ENCODE measurements around the gene PLTP.

PLTP gene

GRCh38 chr20:45892049-45892825 lies 19.7 kb downstream of the PLTP start:
- 94% methylated on average over 9 of the region's 9 CpGs for WGBS
- H3K27ac ChIP-seq (ENCODE audit: low read depth, low read length): no peak overlapping the region
- H3K9me3 ChIP-seq (ENCODE audit: insufficient read depth, low read depth, low read length): no peaks in the 10 kb centered on the region

GRCh38 chr20:45890985-45891983 lies 20.7 kb downstream of the PLTP start, which contains the start of the genes CTSA and NEURL2:
Gene CTSA, plus strand, starts transcription at chr20:45891335. Its CDS starts 234 bp downstream, at chr20:45891569.
Gene NEURL2, minus strand, starts transcription at chr20:45891208. Its CDS starts 217 bp downstream, at chr20:45890991.
- Histone ChIP-seq H3K9me3 (ENCODE audit: insufficient read depth, low read depth, low read length) (no peaks in the 10 kb centered on the region), H3K27ac (ENCODE audit: low read depth, low read length) (peak within 1 kb of the TSS; percentile 68), H3K36me3 (ENCODE audit: insufficient read depth, low read length) (peaks cover 37% of the 10 kb centered on the region), H3K9ac (ENCODE audit: low read depth, low read length) (peak within 1 kb of the TSS; percentile 68), H3K27me3 (ENCODE audit: insufficient read depth, low read length) (no peaks in the 10 kb centered on the region; the same call in 1 of the 2 replicates), H3K4me3 (ENCODE audit: low read length) (peak within 1 kb of the TSS; percentile 94), H3K4me1 (ENCODE audit: insufficient read depth, low read length) (no peaks in the 10 kb centered on the region)
- WGBS: 3% methylated on average over 78 of the region's 78 CpGs

More at GRCh38 chr20:45892049-45892825, 19.7 kb downstream of the PLTP start:
- 0 out of 2 replicates have a peak overlapping the region, but pooled peaks have one; percentile 68 for H3K9ac ChIP-seq (ENCODE audit: low read depth, low read length)
- no peaks in the 10 kb centered on the region; the same call in 1 of the 2 replicates for H3K27me3 ChIP-seq (ENCODE audit: insufficient read depth, low read length)
- no peaks in the 10 kb centered on the region for H3K4me1 ChIP-seq (ENCODE audit: insufficient read depth, low read length)
- peak overlapping the region; percentile 94 for H3K4me3 ChIP-seq (ENCODE audit: low read length)
- H3K36me3 ChIP-seq (ENCODE audit: insufficient read depth, low read length): peaks cover 40% of the 10 kb centered on the region

- Histone ChIP-seq H3K4me3 (ENCODE audit: low read length) (peak overlapping the region; percentile 94), H3K36me3 (ENCODE audit: insufficient read depth, low read length) (peaks cover 33% of the 10 kb centered on the region), H3K27ac (ENCODE audit: low read depth, low read length) (peak overlapping the region; percentile 68; the same call in 1 of the 2 replicates), H3K27me3 (ENCODE audit: insufficient read depth, low read length) (no peaks in the 10 kb centered on the region; the same call in 1 of the 2 replicates), H3K9ac (ENCODE audit: low read depth, low read length) (peak overlapping the region; percentile 68), H3K4me1 (ENCODE audit: insufficient read depth, low read length) (no peaks in the 10 kb centered on the region), H3K9me3 (ENCODE audit: insufficient read depth, low read depth, low read length) (no peaks in the 10 kb centered on the region)
- WGBS: 2% methylated on average over 79 of the region's 79 CpGs
Observed at GRCh38 chr20:45890077-45890984, 21.6 kb downstream of the PLTP start.

DNA sequence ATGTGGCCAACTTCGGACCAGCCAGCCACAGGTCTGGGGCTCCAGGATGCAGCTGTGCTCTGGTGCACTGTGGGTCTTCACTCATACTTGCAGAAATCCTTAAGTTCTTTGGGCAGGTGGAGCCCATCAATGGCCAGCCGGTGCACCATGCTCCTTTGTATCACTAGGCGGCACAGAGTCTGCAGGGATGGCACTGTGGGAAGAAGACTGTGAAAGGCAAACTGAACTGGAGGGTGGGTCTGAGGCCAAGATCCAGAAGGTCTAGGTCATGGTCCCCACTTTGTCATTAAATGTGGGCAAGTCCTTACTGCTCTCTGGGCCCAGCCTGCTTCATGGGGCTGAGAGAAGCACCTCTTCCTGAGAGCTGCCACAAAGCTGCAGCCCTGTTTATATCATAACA lies 23.3 kb downstream of the PLTP start:
- H3K27ac ChIP-seq (ENCODE audit: low read depth, low read length): no peak overlapping the region
- H3K27me3 ChIP-seq (ENCODE audit: insufficient read depth, low read length): no peaks in the 10 kb centered on the region; the same call in 1 of the 2 replicates
- no peaks in the 10 kb centered on the region for H3K4me1 ChIP-seq (ENCODE audit: insufficient read depth, low read length)
- WGBS: 97% methylated on average over 3 of the region's 3 CpGs
- peaks cover 25% of the 10 kb centered on the region for H3K36me3 ChIP-seq (ENCODE audit: insufficient read depth, low read length)
- H3K9ac ChIP-seq (ENCODE audit: low read depth, low read length): no peak overlapping the region
- no peaks in the 10 kb centered on the region for H3K9me3 ChIP-seq (ENCODE audit: insufficient read depth, low read depth, low read length)
- no peak overlapping the region for H3K4me3 ChIP-seq (ENCODE audit: low read length)

- Histone ChIP-seq H3K4me3 (ENCODE audit: low read length) (no peak within 1 kb of the TSS), H3K4me1 (ENCODE audit: insufficient read depth, low read length) (no peaks in the 10 kb centered on the region), H3K36me3 (ENCODE audit: insufficient read depth, low read length) (peaks cover 29% of the 10 kb centered on the region), H3K9ac (ENCODE audit: low read depth, low read length) (no peak within 1 kb of the TSS), H3K27ac (ENCODE audit: low read depth, low read length) (no peak within 1 kb of the TSS), H3K9me3 (ENCODE audit: insufficient read depth, low read depth, low read length) (no peaks in the 10 kb centered on the region), H3K27me3 (ENCODE audit: insufficient read depth, low read length) (no peaks in the 10 kb centered on the region; the same call in 1 of the 2 replicates)
- WGBS: 98% methylated on average over 8 of the region's 8 CpGs
Observed at GRCh38 chr20:45887346-45887715, 24.6 kb downstream of the PLTP start, which contains the start of gene SPATA25. Gene SPATA25, minus strand, starts transcription at chr20:45887622. Its CDS starts 32 bp downstream, at chr20:45887590.

- H3K27ac ChIP-seq (ENCODE audit: low read depth, low read length): no peak overlapping the region
- H3K4me3 ChIP-seq (ENCODE audit: low read length): no peak overlapping the region
- H3K27me3 ChIP-seq (ENCODE audit: insufficient read depth, low read length): no peaks in the 10 kb centered on the region; the same call in 1 of the 2 replicates
- no peaks in the 10 kb centered on the region for H3K9me3 ChIP-seq (ENCODE audit: insufficient read depth, low read depth, low read length)
- 94% methylated on average over 19 of the region's 19 CpGs for WGBS
- H3K4me1 ChIP-seq (ENCODE audit: insufficient read depth, low read length): no peaks in the 10 kb centered on the region
- H3K9ac ChIP-seq (ENCODE audit: low read depth, low read length): no peak overlapping the region
- H3K36me3 ChIP-seq (ENCODE audit: insufficient read depth, low read length): peaks cover 30% of the 10 kb centered on the region
Observed at GRCh38 chr20:45886590-45887345, 25.2 kb downstream of the PLTP start.

DNA sequence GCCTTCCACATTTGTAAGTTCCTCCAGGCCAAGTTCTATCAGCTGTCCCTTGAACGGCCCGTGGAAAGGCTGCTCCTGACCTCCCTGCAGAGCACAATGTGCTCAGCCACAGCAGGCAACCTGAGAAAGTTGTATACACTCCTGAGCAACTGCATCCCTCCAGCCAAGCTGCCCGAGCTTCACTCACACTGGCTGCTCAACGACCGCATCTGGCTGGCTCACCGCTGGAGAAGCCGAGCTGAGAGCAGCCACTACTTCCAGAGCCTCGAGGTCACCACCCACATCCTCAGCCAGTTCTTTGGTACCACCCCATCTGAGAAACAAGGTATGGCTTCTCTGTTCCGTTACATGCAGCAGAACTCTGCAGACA lies 28.9 kb downstream of the PLTP start:
- Histone ChIP-seq H3K9me3 (ENCODE audit: insufficient read depth, low read depth, low read length) (no peaks in the 10 kb centered on the region), H3K27me3 (ENCODE audit: insufficient read depth, low read length) (no peaks in the 10 kb centered on the region), H3K4me1 (ENCODE audit: insufficient read depth, low read length) (no peaks in the 10 kb centered on the region), H3K36me3 (ENCODE audit: insufficient read depth, low read length) (peaks cover 35% of the 10 kb centered on the region), H3K9ac (ENCODE audit: low read depth, low read length) (no peak overlapping the region), H3K4me3 (ENCODE audit: low read length) (no peak overlapping the region), H3K27ac (ENCODE audit: low read depth, low read length) (no peak overlapping the region)
- 95% methylated on average over 9 of the region's 9 CpGs for WGBS

DNA sequence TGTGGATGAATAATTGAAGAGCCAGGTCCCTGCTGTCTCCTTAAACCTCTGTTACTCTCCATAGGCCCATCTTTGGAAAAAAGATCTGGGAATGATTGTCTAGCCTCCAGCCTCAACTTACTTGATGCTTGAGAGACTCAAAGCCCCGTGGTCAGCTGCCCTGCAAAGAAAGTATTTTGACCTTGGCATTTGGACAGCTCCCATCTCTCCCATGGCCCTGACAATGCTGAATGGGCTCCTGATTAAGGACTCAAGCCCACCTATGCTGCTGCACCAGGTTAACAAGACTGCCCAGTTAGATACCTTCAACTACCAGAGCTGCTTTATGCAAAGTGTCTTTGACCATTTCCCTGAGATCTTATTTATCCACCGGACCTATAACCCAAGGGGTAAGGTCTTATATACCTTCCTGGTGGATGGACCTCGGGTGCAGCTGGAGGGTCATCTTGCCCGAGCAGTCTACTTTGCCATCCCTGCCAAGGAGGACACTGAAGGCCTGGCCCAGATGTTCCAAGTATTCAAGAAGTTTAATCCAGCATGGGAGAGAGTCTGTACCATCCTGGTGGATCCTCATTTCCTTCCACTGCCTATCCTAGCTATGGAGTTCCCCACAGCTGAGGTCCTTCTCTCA lies 29.4 kb downstream of the PLTP start:
- WGBS: 97% methylated on average over 4 of the region's 4 CpGs
- no peaks in the 10 kb centered on the region for H3K27me3 ChIP-seq (ENCODE audit: insufficient read depth, low read length)
- no peaks in the 10 kb centered on the region for H3K4me1 ChIP-seq (ENCODE audit: insufficient read depth, low read length)
- H3K9ac ChIP-seq (ENCODE audit: low read depth, low read length): no peak overlapping the region
- H3K4me3 ChIP-seq (ENCODE audit: low read length): no peak overlapping the region
- H3K9me3 ChIP-seq (ENCODE audit: insufficient read depth, low read depth, low read length): no peaks in the 10 kb centered on the region
- no peak overlapping the region for H3K27ac ChIP-seq (ENCODE audit: low read depth, low read length)
- peaks cover 38% of the 10 kb centered on the region for H3K36me3 ChIP-seq (ENCODE audit: insufficient read depth, low read length)

DNA sequence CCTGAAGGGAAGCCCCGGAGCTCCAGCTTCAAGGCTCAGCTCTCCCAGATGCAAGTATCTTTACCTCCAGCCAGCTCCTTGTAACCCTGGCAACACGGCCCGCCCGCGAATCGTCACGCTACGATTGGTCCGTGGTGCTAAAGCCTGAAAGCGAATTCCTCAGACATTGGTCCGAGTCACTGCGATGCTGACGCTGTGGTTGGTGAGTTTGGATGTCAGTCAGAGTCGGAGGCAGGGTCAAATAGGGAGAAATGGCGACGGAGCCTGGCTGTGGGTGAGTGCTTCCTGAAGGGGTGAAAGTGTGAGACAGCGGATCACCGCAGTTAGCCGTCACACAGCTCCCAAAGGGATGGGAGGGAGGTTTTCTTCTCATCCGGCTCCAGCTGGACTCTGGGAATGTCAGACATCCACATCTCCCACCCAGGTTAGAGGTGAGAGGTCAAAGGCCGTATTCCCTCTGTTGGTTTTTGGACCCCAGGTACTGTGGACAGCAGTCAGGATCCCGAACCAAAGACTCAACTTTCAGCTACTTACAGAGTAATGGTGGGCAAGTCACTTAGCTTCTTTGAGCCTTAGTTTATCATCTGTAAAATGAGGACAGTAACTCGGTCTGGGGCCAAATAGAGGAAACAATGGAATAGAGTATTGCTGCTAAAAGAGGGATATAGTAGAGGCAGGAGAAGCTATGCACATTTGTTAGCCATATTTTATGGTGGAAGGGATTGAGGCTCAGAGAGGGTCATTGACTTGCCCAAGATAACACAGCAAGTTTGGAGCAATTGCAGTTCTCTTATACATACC lies 30.8 kb downstream of the PLTP start, which contains the start of gene ZSWIM1:
TSS of gene ZSWIM1 (plus strand) at position 240 of the 801 bp plus-strand sequence. CDS start 1,366 bp downstream, outside the sequence.
- H3K9ac ChIP-seq (ENCODE audit: low read depth, low read length): peak within 1 kb of the TSS; percentile 62
- H3K4me1 ChIP-seq (ENCODE audit: insufficient read depth, low read length): no peaks in the 10 kb centered on the region
- H3K9me3 ChIP-seq (ENCODE audit: insufficient read depth, low read depth, low read length): no peaks in the 10 kb centered on the region
- peaks cover 42% of the 10 kb centered on the region for H3K36me3 ChIP-seq (ENCODE audit: insufficient read depth, low read length)
- peak within 1 kb of the TSS; percentile 64 for H3K4me3 ChIP-seq (ENCODE audit: low read length)
- WGBS: 2% methylated on average over 23 of the region's 23 CpGs
- H3K27me3 ChIP-seq (ENCODE audit: insufficient read depth, low read length): no peaks in the 10 kb centered on the region
- H3K27ac ChIP-seq (ENCODE audit: low read depth, low read length): peak within 1 kb of the TSS; percentile 14; the same call in 1 of the 2 replicates
